Endothelial cell of umbilical vein (primary cell): ENCODE results near the gene ARFRP1. TPM values are rescaled to one million over a fixed set of nuclear protein-coding genes. Genes with fewer than 3 reads are reported as not detected.

Experiments used
- BruUV-seq: library from RNA; stranded (reverse); fragments of 400-500 nt; replicated peaks from 2 replicates; lab custom pipeline; 2021; lab: Mats Ljungman, UMichigan
- CTCF ChIA-PET: fragments of 300-600, 350-600 bp; sonication (Branson Sonifier 250); formaldehyde crosslinking; loops from one replicate; lab custom pipeline; 2021; ENCODE audit warnings: antibody characterized with exemption, inconsistent platforms; lab: Charles Lee
- POLR2A ChIA-PET: fragments of 300-600, 350-600 bp; sonication (Branson Sonifier 250); formaldehyde crosslinking; loops from one replicate; lab custom pipeline; 2021; ENCODE audit warnings: antibody characterized with exemption, inconsistent platforms; lab: Charles Lee
- DNase-seq: peaks from one replicate; pipeline ENCODE4 v3.0.0-alpha.2; 2011; ENCODE audit warnings: low read depth, low spot score
- FAIRE-seq: peaks from 2 replicates; lab custom pipeline; 2011; peaks lifted over from hg19 to GRCh38; lab: Jason Lieb, UNC
- H2AFZ ChIP-seq: 2 replicates; pipeline ENCODE4 v1.6.0; 2012; ENCODE audit warnings: low read depth, low read length, control low read depth, inconsistent platforms
- H3K27ac ChIP-seq: 2 replicates; pipeline ENCODE4 v1.5.1; 2011; ENCODE audit warnings: low read depth, mild to moderate bottlenecking, control low read depth, low read length, moderate library complexity; ENCODE audit not compliant: insufficient read depth
- H3K27me3 ChIP-seq, 2 experiments: 2 replicates each; pipeline versions ENCODE4 v1.6.0 to v1.6.1; 2011; ENCODE audit warnings: low read length in 2 of 2, mixed read lengths in 1 of 2; ENCODE audit not compliant: control insufficient read depth in 2 of 2, insufficient read depth in 2 of 2
- H3K36me3 ChIP-seq, 2 experiments: 2 replicates in 1 of 2; 3 replicates in 1 of 2; pipeline ENCODE4 v1.5.1; 2011; ENCODE audit warnings: low read length in 2 of 2, mild to moderate bottlenecking in 1 of 2, moderate library complexity in 1 of 2; ENCODE audit not compliant: control insufficient read depth in 2 of 2, insufficient read depth in 2 of 2; ENCODE audit errors: extremely low read depth in 1 of 2
- H3K4me1 ChIP-seq: 3 replicates; pipeline ENCODE4 v1.5.1; 2011; ENCODE audit warnings: mild to moderate bottlenecking, low read length; ENCODE audit not compliant: control insufficient read depth, insufficient read depth; ENCODE audit errors: extremely low read depth
- H3K4me2 ChIP-seq: 2 replicates; pipeline ENCODE4 v1.6.1; 2011; ENCODE audit warnings: low read length, control low read depth, mixed read lengths; ENCODE audit not compliant: insufficient read depth
- H3K4me3 ChIP-seq, 3 experiments: fragments of 200-600 bp in 1 of 3; sonication (generic), shearing (Covaris generic) in 1 of 3; replicated peaks in 1 of 3; 2 replicates each; pipeline ENCODE4 v1.5.1; 2011 to 2016; ENCODE audit warnings: control low read depth in 3 of 3, low read length in 3 of 3, mild to moderate bottlenecking in 2 of 3, inconsistent platforms in 1 of 3, low read depth in 1 of 3, moderate library complexity in 1 of 3; ENCODE audit not compliant: insufficient read depth in 1 of 3
- H3K79me2 ChIP-seq: 2 replicates; pipeline ENCODE4 v1.6.0; 2012; ENCODE audit warnings: low read length, inconsistent platforms; ENCODE audit not compliant: control insufficient read depth, insufficient read depth
- H3K9ac ChIP-seq: replicated peaks from 2 replicates; pipeline ENCODE3; 2011; ENCODE audit warnings: low read length, control low read depth; ENCODE audit not compliant: insufficient read depth; ENCODE audit errors: extremely low read depth
- H3K9me1 ChIP-seq: replicated peaks from 3 replicates; pipeline ENCODE4 v1.6.0; 2011; ENCODE audit warnings: mild to moderate bottlenecking, low read length; ENCODE audit not compliant: control insufficient read depth, insufficient read depth; ENCODE audit errors: extremely low read depth
- H3K9me3 ChIP-seq: replicated peaks from 2 replicates; pipeline ENCODE4 v1.5.1; 2012; ENCODE audit warnings: low read length, inconsistent platforms; ENCODE audit not compliant: control insufficient read depth, insufficient read depth
- H4K20me1 ChIP-seq: replicated peaks from 2 replicates; pipeline ENCODE3; 2011; ENCODE audit warnings: mild to moderate bottlenecking, low read length; ENCODE audit not compliant: control insufficient read depth, insufficient read depth; ENCODE audit errors: extremely low read depth
- CTCF ChIP-seq, 2 donors: IDR thresholded peaks; 1 replicate in 1 of 2; 2 replicates in 1 of 2; pipeline ENCODE4 v1.5.1; 2011; ENCODE audit warnings: low read length in 2 of 2, mild to moderate bottlenecking in 2 of 2, moderate library complexity in 2 of 2, control low read depth in 1 of 2, inconsistent platforms in 1 of 2, low read depth in 1 of 2; ENCODE audit not compliant: insufficient read depth in 1 of 2; ENCODE audit errors: extremely low read depth in 1 of 2
- EZH2 ChIP-seq: IDR thresholded peaks from 2 replicates; pipeline ENCODE4 v1.6.1; 2012; ENCODE audit warnings: borderline replicate concordance, low read depth, mild to moderate bottlenecking, moderate library complexity, low read length, inconsistent platforms; ENCODE audit not compliant: severe bottlenecking
- FOS ChIP-seq: IDR thresholded peaks from 2 replicates; pipeline ENCODE4 v1.6.1; 2011; ENCODE audit warnings: mild to moderate bottlenecking, low read length, moderate library complexity, borderline replicate concordance; ENCODE audit not compliant: insufficient read depth
- GATA2 ChIP-seq: IDR thresholded peaks from 2 replicates; pipeline ENCODE4 v1.7.0; 2011; ENCODE audit warnings: low read depth, mild to moderate bottlenecking, moderate library complexity, mixed read lengths, low read length; ENCODE audit not compliant: insufficient read length, insufficient read depth
- JUN ChIP-seq: IDR thresholded peaks from 2 replicates; pipeline ENCODE4 v1.6.1; 2011; ENCODE audit warnings: borderline replicate concordance, low read depth; ENCODE audit not compliant: insufficient read length, insufficient read depth
- MAX ChIP-seq: IDR thresholded peaks from 2 replicates; pipeline ENCODE4 v1.6.1; 2011; ENCODE audit not compliant: insufficient read depth, insufficient read length
- MYC ChIP-seq: IDR thresholded peaks from one replicate; pipeline ENCODE4 v1.6.1; 2011; ENCODE audit warnings: mild to moderate bottlenecking, low read depth, low read length
- POLR2A ChIP-seq: IDR thresholded peaks from 2 replicates; pipeline ENCODE4 v1.6.1; 2012; ENCODE audit warnings: low read depth, mild to moderate bottlenecking, control low read depth, low read length
- POLR2AphosphoS5 ChIP-seq: IDR thresholded peaks from 2 replicates; pipeline ENCODE4 v1.6.1; 2012; ENCODE audit warnings: low read depth, mild to moderate bottlenecking, control low read depth, low read length, moderate library complexity; ENCODE audit not compliant: insufficient read depth
- dilution Hi-C: fragments of 300-500 bp; cut with MboI; formaldehyde crosslinking; loops from one replicate; pipeline ENCODE4 v1.15.0; 2019; ENCODE audit warnings: low sequenced_read_pairs; ENCODE audit not compliant: extremely low pct_ligation_motif_present
- intact Hi-C: fragments of 100-400 bp; cut with micrococcal nuclease; formaldehyde crosslinking; loops from one replicate; pipeline ENCODE4 v1.10.0; 2022
- polyA plus RNA-seq, 4 experiments: library from polyadenylated mRNA; depleted of rRNA in 3 of 4; stranded (reverse) in 3 of 4; unstranded in 1 of 4; fragments of >200 nt; gene quantifications; 2 replicates each; pipeline versions ENCODE4 v1.2.1 to v1.2.3, GENCODE V29; 2011 to 2012; ENCODE audit warnings: missing spikeins in 1 of 4
- total RNA-seq: library from RNA; stranded (reverse); gene quantifications from 2 replicates; pipeline ENCODE4 v1.2.3, GENCODE V29; 2021

The ARFRP1 gene
- total and polyA plus RNA-seq, 2 donors (not counting 3 experiments of a cell fraction or from before 2014, with no cell fraction given) = 48.7 to 51.6 TPM

DNA sequence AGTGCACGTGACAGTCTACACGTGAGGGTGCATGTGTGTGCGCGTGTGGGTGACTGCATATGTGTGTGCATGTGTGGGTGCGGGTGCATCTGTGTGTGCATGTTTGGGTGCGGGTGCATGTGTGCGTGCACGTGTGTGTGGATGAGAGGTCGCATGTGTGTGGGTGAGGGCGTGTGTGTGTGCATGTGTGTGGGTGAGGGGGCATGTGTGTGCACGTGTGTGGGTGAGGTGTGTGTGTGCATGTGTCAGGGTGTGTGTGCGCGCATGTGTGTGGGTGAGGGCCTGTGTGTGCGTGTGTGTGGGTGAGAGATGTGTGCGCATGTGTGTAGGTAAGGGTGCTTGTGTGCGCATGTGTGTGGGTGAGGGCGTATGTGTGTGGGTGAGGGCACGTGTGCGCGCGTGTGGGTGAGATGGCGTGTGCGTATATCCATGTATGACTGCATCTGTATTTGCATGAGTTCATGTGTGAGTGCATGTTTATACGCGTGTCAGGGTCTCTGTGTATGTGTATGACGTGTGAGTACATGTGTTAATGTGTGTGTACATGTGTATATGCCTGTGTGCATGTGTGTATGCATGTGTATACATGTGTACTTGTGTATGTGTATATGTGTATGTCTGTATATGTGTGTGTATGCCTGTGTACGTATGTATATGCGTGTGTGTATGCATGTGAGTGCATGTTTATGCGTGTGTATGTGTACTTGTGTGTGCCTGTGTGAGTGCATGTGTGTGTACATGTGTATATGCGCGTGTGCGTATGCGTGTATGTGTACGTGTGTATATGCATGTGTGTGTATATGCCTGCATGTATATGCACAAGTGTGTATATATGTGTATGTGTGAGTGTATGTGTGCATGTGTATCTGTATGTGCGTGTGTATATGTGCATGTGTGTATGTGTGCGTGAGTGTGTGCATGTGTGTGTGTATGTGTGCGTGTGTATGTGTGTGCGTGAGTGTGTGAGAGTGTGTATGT, 24.6 kb upstream of the ARFRP1 start:
- Histone ChIP-seq H3K4me3 (no peak overlapping the region), H4K20me1 (no peaks in the 10 kb centered on the region), H3K27me3 (no peaks in the 10 kb centered on the region), H3K9ac (no peak overlapping the region), H3K9me1 (no peaks in the 10 kb centered on the region), H3K4me2 (no peak overlapping the region), H3K79me2 (peaks cover 20% of the 10 kb centered on the region), H3K27ac (no peak overlapping the region), H3K4me1 (no peaks in the 10 kb centered on the region), H3K9me3 (no peaks in the 10 kb centered on the region), H3K36me3 (peaks cover 0 to 25% of the 10 kb centered on the region in 2 experiments), H2AFZ (no peak overlapping the region)
- CTCF ChIA-PET = no interaction called here
- FAIRE-seq (no peak), DNase-seq (no peak)
- no TSS peak for BruUV-seq
- POLR2A ChIA-PET = no interaction called here
- no peak for TF ChIP-seq JUN
- TF ChIP-seq MYC = no peak
- no peak for TF ChIP-seq EZH2
- dilution Hi-C loops (no loop called here), intact Hi-C loops (no loop called here)

- TF ChIP-seq MAX (no peak), MYC (no peak), CTCF (IDR thresholded peaks at IDR 0.05; ENCODE audit: extremely low read depth in 1 of 2, insufficient read depth in 1 of 2, low read depth in 1 of 2, low read length in 2 of 2) (no peak), POLR2A (no peak), FOS (no peak), POLR2AphosphoS5 (no peak), EZH2 (no peak), JUN (no peak), GATA2 (no peak)
- Histone ChIP-seq H3K9me3 (no peaks in the 10 kb centered on the region), H3K9me1 (no peaks in the 10 kb centered on the region), H3K79me2 (peaks cover 26% of the 10 kb centered on the region), H3K4me1 (no peaks in the 10 kb centered on the region), H3K27ac (no peak overlapping the region), H3K4me2 (no peak overlapping the region), H4K20me1 (no peaks in the 10 kb centered on the region), H2AFZ (no peak overlapping the region), H3K36me3 (peaks cover 0 to 29% of the 10 kb centered on the region in 2 experiments), H3K4me3 (no peak overlapping the region), H3K27me3 (no peaks in the 10 kb centered on the region), H3K9ac (no peak overlapping the region)
- CTCF ChIA-PET = no interaction called here
- FAIRE-seq (no peak), DNase-seq (no peak)
- BruUV-seq = no TSS peak
- POLR2A ChIA-PET = no interaction called here
- intact Hi-C loops = no loop called here
- dilution Hi-C loops = no loop called here
Measured at GRCh38 chr20:63731410-63731809, 23.6 kb upstream of the ARFRP1 start.
